Activated T-cell treated with anti-CD3 and anti-CD28 coated beads, Interleukin-2, amount 50 U/mL, for 72 hours (primary cell): ENCODE results near the gene TMC1. TPM values are rescaled to one million over a fixed set of nuclear protein-coding genes. Genes with fewer than 3 reads are reported as not detected.

Experiments
- ATAC-seq, 2 donors: fragments of 150-1000 bp; cut with Tn5 transposase; replicated peaks in 1 of 2; 2 replicates each; pipeline ENCODE4 v1.10.0; 2021; ENCODE audit warnings: moderate library complexity in 2 of 2, mild to moderate bottlenecking in 1 of 2
- DNase-seq, 2 donors: peaks; one replicate each; pipeline ENCODE4 v3.0.0; 2021 to 2022; ENCODE audit warnings: mixed read lengths in 1 of 2
- H3K27ac Mint-ChIP-seq: one replicate; pipeline ENCODE4 v1.8.0; 2022; ENCODE audit warnings: mild to moderate bottlenecking, moderate library complexity, mixed read lengths
- H3K27me3 Mint-ChIP-seq: one replicate; pipeline ENCODE4 v1.8.0; 2022; ENCODE audit warnings: low read depth, mixed read lengths
- H3K36me3 Mint-ChIP-seq, 2 donors: one replicate each; pipeline ENCODE4 v1.8.0; 2022; ENCODE audit warnings: mixed read lengths in 2 of 2, mild to moderate bottlenecking in 1 of 2; ENCODE audit not compliant: insufficient read depth in 2 of 2
- H3K4me1 Mint-ChIP-seq: one replicate; pipeline ENCODE4 v1.8.0; 2022; ENCODE audit warnings: low read depth, mixed read lengths
- H3K4me3 Mint-ChIP-seq, 2 donors: one replicate each; pipeline ENCODE4 v1.8.0; 2022; ENCODE audit warnings: mild to moderate bottlenecking in 2 of 2, mixed read lengths in 2 of 2, moderate library complexity in 2 of 2
- H3K9me3 Mint-ChIP-seq, 2 donors: one replicate each; pipeline ENCODE4 v1.8.0; 2022; ENCODE audit warnings: mixed read lengths in 2 of 2
- total RNA-seq, 2 donors: library from RNA; stranded (reverse); gene quantifications; one replicate each; pipeline ENCODE4 v1.2.3, GENCODE V29; 2022

TMC1 gene
- total RNA-seq, 2 donors from 2014 or later = 0.43 TPM; not detected in 1

GRCh38 chr9:72614067-72614466 lies 92.7 kb downstream of the TMC1 start:
- DNase-seq = no peak
- Mint-ChIP-seq H3K36me3 (no peaks in the 10 kb centered on the region), H3K27me3 (no peaks in the 10 kb centered on the region), H3K9me3 (no peaks in the 10 kb centered on the region), H3K4me1 (no peaks in the 10 kb centered on the region), H3K27ac (no peak overlapping the region), H3K4me3 (no peak overlapping the region)
- ATAC-seq = no peak

DNA sequence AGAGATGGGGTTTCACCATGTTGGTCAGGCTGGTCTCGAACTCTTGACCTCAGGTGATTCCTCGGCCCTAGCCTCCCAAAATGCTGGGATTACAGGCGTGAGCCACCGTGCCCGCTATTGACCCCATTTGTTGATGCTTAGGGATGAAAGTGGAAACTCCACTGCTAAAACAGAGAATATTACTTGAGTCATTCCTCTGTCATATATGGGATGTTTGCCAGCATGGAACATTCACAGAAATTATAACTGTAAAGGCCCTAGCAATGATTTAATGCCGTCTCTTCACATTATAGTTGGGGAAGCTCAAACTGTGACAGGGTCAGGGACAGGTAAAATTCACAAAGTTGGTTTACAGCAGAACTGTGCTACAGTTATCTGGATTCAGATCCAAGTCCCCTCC lies 94.5 kb downstream of the TMC1 start:
- Mint-ChIP-seq H3K9me3 (no peaks in the 10 kb centered on the region), H3K4me3 (no peak overlapping the region), H3K27me3 (no peaks in the 10 kb centered on the region), H3K27ac (no peak overlapping the region), H3K36me3 (no peaks in the 10 kb centered on the region), H3K4me1 (no peaks in the 10 kb centered on the region)
- ATAC-seq (no peak), DNase-seq (no peak)

GRCh38 chr9:72618811-72619210 lies 97.4 kb downstream of the TMC1 start:
- Mint-ChIP-seq H3K4me3 (no peak overlapping the region), H3K36me3 (no peaks in the 10 kb centered on the region), H3K27ac (no peak overlapping the region), H3K4me1 (no peaks in the 10 kb centered on the region), H3K9me3 (no peaks in the 10 kb centered on the region), H3K27me3 (peaks cover 4% of the 10 kb centered on the region)
- DNase-seq (no peak), ATAC-seq (no peak)

GRCh38 chr9:72622186-72622585 lies 100.8 kb downstream of the TMC1 start:
- Mint-ChIP-seq H3K27me3 (peaks cover 4% of the 10 kb centered on the region), H3K9me3 (no peaks in the 10 kb centered on the region), H3K27ac (no peak overlapping the region), H3K4me1 (no peaks in the 10 kb centered on the region), H3K4me3 (no peak overlapping the region), H3K36me3 (no peaks in the 10 kb centered on the region)
- ATAC-seq (no peak), DNase-seq (no peak)

DNA sequence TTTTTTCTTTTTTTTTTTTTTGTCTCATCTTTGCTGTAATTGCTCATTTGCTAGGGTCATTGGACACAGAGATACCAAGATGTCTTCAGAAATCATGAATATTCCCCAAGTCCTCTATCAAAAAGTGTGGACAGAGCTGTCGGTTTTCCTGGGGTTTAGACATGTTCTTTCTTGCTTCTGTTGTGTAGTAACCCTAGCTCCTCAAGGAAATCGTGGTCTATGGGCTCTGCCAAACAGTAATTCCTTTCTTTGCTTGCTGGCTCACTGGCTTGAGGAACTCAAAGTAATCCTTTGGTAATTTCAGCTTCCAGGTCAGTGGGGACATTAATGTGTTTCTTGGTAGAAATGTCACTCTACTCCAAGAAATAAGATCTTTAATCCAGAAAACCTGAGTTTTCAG lies 101.7 kb downstream of the TMC1 start:
- ATAC-seq (no peak), DNase-seq (no peak)
- Mint-ChIP-seq H3K27ac (no peak overlapping the region), H3K4me3 (no peak overlapping the region), H3K9me3 (no peaks in the 10 kb centered on the region), H3K27me3 (peaks cover 8% of the 10 kb centered on the region), H3K4me1 (no peaks in the 10 kb centered on the region), H3K36me3 (no peaks in the 10 kb centered on the region)

- peaks cover 2% of the 10 kb centered on the region in 2 donors for H3K36me3 Mint-ChIP-seq
- H3K4me3 Mint-ChIP-seq = no peak overlapping the region
- H3K27me3 Mint-ChIP-seq = peaks cover 10% of the 10 kb centered on the region
- H3K4me1 Mint-ChIP-seq = no peaks in the 10 kb centered on the region
- no peak for DNase-seq
- ATAC-seq = no peak
- peaks cover 0 to 1% of the 10 kb centered on the region in 2 donors for H3K9me3 Mint-ChIP-seq
- no peak overlapping the region for H3K27ac Mint-ChIP-seq
These were observed 105.7 kb downstream of the TMC1 start for GRCh38 chr9:72627147-72627546.

DNA sequence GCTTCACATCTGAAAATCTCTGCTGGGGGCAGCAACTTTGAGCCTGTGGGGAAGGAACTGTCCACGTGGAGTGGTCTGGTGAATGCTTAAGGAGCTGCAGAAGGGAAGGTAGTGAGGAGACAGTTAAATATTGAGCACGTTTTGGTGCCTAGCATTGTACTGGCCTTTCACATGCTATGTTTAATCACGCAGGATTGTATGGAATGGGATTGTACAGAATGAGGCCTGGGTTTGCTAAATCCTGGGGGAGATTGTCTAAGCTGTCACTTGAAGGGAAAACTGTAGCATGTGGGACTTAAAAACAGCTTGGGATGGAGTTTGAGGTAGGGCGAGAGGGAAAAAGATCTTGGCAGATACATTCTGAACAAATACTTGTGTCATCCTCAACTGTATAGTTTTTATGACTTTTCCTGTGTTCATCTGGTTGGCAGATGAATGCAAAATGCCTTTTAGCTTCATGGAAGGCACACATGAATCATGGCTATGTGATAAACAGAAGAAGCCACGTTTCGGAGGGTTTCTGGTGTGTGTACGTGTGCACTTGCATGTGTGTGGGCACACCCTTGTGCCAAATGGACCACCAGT lies 106.6 kb downstream of the TMC1 start:
- no peaks in the 10 kb centered on the region for H3K4me1 Mint-ChIP-seq
- peaks cover 0 to 1% of the 10 kb centered on the region in 2 donors for H3K9me3 Mint-ChIP-seq
- peaks cover 9% of the 10 kb centered on the region for H3K27me3 Mint-ChIP-seq
- no peak overlapping the region for H3K4me3 Mint-ChIP-seq
- ATAC-seq (no peak), DNase-seq (no peak)
- H3K36me3 Mint-ChIP-seq = peaks cover 2% of the 10 kb centered on the region in 2 donors
- H3K27ac Mint-ChIP-seq = no peak overlapping the region

GRCh38 chr9:72633966-72634365 lies 112.6 kb downstream of the TMC1 start:
- peaks cover 5 to 7% of the 10 kb centered on the region in 2 donors for H3K36me3 Mint-ChIP-seq
- peak; percentile 8 to 16 for DNase-seq
- H3K27ac Mint-ChIP-seq = no peak overlapping the region
- peaks cover 17% of the 10 kb centered on the region for H3K27me3 Mint-ChIP-seq
- ATAC-seq = peak in 1 of 2 donors; percentile 64
- H3K9me3 Mint-ChIP-seq = peaks cover 4 to 5% of the 10 kb centered on the region in 2 donors
- H3K4me3 Mint-ChIP-seq = no peak overlapping the region
- H3K4me1 Mint-ChIP-seq = peaks cover 15% of the 10 kb centered on the region

DNA sequence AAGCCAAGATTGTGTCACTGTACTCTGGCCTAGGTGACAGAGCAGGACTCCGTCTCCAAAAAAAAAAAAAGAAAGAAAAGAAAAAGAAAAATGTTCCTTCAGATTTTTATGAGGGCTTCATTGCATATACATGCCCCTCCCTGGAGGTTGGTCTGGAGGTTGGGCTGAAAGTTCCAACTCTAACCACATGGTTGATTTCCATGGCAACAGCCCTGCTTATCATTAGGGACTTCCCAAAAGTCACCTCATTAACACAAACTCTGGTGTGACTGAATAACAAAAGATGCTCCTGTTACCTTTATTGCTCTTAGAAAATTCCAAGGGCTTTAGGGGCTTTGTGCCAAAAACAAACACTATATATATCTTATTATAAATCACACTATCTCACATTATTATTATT lies 113.8 kb downstream of the TMC1 start:
- peaks cover 5 to 7% of the 10 kb centered on the region in 2 donors for H3K36me3 Mint-ChIP-seq
- peak; percentile 50 to 57 for ATAC-seq

DNA sequence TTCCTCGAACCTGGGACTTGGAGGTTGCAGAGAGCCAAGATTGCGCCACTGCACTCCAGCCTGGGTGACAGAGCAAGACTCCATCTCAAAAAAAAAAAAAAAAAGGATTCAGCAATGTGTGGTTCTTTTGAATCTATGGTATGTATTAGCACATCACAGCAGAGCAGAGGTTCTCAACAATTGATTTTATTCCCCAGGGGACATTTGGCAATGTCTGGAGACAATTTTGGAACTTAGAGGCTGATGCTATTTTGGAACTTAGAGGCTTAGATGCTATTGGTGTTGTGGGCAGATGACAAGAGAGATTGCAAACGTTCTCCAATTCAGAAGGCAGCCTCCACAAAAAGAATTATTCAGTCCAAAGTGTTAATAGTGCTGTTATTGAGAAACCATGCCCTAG lies 115.2 kb downstream of the TMC1 start:
- Mint-ChIP-seq H3K4me1 (peaks cover 15% of the 10 kb centered on the region), H3K36me3 (peaks cover 4 to 7% of the 10 kb centered on the region in 2 donors), H3K4me3 (no peak overlapping the region), H3K9me3 (peaks cover 4 to 5% of the 10 kb centered on the region in 2 donors), H3K27ac (no peak overlapping the region), H3K27me3 (peaks cover 17% of the 10 kb centered on the region)
- ATAC-seq (no peak), DNase-seq (no peak)

More for the DNA sequence above, 113.8 kb downstream of the TMC1 start:
- Mint-ChIP-seq H3K9me3 (peaks cover 4 to 5% of the 10 kb centered on the region in 2 donors), H3K27me3 (peaks cover 17% of the 10 kb centered on the region), H3K4me1 (peaks cover 15% of the 10 kb centered on the region), H3K4me3 (no peak overlapping the region), H3K27ac (no peak overlapping the region)
- peak; percentile 3 to 9 for DNase-seq

GRCh38 chr9:72643651-72644050 lies 122.2 kb downstream of the TMC1 start:
- Mint-ChIP-seq H3K27me3 (peaks cover 9% of the 10 kb centered on the region), H3K36me3 (no peaks in the 10 kb centered on the region), H3K4me3 (no peak overlapping the region), H3K4me1 (peaks cover 1% of the 10 kb centered on the region), H3K27ac (no peak overlapping the region), H3K9me3 (no peaks in the 10 kb centered on the region)
- no peak for DNase-seq
- ATAC-seq = no peak

GRCh38 chr9:72646061-72646460 lies 124.7 kb downstream of the TMC1 start:
- H3K4me3 Mint-ChIP-seq = no peak overlapping the region
- no peaks in the 10 kb centered on the region for H3K36me3 Mint-ChIP-seq
- DNase-seq (no peak), ATAC-seq (no peak)
- H3K4me1 Mint-ChIP-seq = peaks cover 6% of the 10 kb centered on the region
- no peak overlapping the region for H3K27ac Mint-ChIP-seq
- H3K27me3 Mint-ChIP-seq = peaks cover 9% of the 10 kb centered on the region
- H3K9me3 Mint-ChIP-seq = no peaks in the 10 kb centered on the region

GRCh38 chr9:72648324-72649126 lies 127.1 kb downstream of the TMC1 start:
- peaks cover 6% of the 10 kb centered on the region for H3K4me1 Mint-ChIP-seq
- no peaks in the 10 kb centered on the region for H3K36me3 Mint-ChIP-seq
- peaks cover 9% of the 10 kb centered on the region for H3K27me3 Mint-ChIP-seq
- no peak for ATAC-seq
- no peaks in the 10 kb centered on the region for H3K9me3 Mint-ChIP-seq
- DNase-seq = no peak
- H3K4me3 Mint-ChIP-seq = no peak overlapping the region
- H3K27ac Mint-ChIP-seq = no peak overlapping the region

GRCh38 chr9:72649127-72649442 lies 127.7 kb downstream of the TMC1 start:
- peaks cover 6% of the 10 kb centered on the region for H3K4me1 Mint-ChIP-seq
- no peak overlapping the region for H3K4me3 Mint-ChIP-seq
- H3K9me3 Mint-ChIP-seq = no peaks in the 10 kb centered on the region
- no peaks in the 10 kb centered on the region for H3K36me3 Mint-ChIP-seq
- DNase-seq (no peak), ATAC-seq (no peak)
- peaks cover 8% of the 10 kb centered on the region for H3K27me3 Mint-ChIP-seq
- H3K27ac Mint-ChIP-seq = no peak overlapping the region
